HG03045 (cell line): Measurements from ENCODE around the gene EDA.

Source experiments
- ATAC-seq: cut with Tn5 transposase; IDR thresholded peaks from one replicate; pipeline ENCODE4 v1.9.1; 2021; ENCODE audit warnings: mild to moderate bottlenecking, moderate library complexity; ENCODE audit not compliant: unreplicated experiment

The EDA gene

GRCh38 chrX:70022616-70023015 lies 406.7 kb downstream of the EDA start:
- ATAC-seq, result no peak

GRCh38 chrX:70025464-70025863 lies 409.6 kb downstream of the EDA start:
- no peak for ATAC-seq

DNA sequence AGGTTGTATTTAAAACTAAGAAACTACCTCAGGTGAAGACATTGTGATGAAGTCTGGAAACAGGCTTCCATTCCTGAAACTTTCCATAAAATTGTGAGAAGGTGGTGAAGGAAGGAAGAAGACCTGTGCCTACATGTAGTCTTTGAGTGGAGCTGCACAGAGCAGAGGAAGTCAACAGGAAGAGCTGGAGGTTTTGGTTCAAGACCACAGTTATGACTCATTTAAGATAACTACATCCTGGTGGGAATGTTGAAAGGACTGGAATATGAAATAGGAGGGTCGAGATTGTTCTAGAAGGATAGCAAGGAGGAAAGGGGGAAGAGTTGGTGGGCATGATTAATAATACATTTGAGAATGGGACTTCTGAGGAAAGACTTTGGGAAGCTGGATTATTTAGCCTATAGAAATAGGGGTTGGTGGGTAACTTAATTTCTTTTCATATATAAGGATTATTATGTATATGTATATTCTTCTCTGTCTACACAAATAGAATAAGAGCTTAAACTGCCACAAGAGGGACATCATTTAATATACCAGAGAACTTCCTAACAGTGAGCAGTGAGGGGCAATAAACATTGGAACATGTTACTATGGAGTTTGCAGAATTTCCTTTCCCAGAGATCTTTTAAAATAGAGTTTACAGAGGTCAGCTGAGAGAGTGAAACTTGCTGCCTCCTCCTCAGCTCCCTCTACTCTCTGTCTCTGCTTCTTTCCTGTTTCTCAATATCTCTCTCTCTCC lies 410.4 kb downstream of the EDA start:
- ATAC-seq, result no peak

GRCh38 chrX:70026851-70027200 lies 410.9 kb downstream of the EDA start:
- ATAC-seq, result no peak

DNA sequence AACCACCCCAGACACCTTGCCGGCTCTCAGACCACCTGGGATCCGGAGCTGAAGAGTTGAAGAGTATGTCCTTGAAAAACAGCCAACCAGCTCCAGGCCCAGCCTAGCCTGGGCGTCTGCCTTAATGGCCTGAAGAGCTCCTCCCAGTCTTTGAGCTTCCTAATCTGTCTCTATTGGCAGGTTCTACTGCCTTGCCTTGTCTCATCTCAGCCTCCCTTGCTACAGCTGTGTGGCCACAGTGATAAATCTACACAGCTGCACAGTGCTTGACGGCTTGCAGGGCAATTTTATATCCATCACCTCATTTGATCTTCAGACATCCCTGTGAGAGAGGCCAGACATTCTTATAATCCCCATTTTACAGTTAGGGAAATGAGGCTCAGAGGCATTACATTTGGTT lies 413.9 kb downstream of the EDA start:
- no peak for ATAC-seq

- no peak for ATAC-seq
Observed at GRCh38 chrX:70030301-70030767, 414.4 kb downstream of the EDA start.

GRCh38 chrX:70032792-70033191 lies 416.9 kb downstream of the EDA start:
- no peak for ATAC-seq

GRCh38 chrX:70033348-70034051 lies 417.6 kb downstream of the EDA start:
- no peak for ATAC-seq

DNA sequence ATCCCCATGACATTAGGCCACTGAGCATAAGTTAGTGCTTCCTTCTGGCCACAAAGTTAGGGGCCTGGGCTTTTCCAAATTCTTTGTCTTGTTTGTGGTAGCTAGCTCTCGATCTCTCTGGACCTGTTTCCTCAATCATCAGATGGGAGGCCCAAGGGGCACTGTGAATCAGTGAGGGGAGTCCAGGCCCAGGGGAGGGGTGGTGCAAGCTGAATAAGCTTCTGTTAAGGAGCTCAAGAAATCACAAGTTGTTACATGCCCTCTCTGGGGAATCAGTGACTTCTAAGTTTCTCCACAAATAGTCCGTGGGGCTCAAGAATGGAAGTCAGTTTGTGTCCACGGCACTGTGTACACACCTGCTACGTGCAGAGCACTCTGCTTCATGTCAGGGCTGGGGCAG lies 418.7 kb downstream of the EDA start:
- no peak for ATAC-seq

DNA sequence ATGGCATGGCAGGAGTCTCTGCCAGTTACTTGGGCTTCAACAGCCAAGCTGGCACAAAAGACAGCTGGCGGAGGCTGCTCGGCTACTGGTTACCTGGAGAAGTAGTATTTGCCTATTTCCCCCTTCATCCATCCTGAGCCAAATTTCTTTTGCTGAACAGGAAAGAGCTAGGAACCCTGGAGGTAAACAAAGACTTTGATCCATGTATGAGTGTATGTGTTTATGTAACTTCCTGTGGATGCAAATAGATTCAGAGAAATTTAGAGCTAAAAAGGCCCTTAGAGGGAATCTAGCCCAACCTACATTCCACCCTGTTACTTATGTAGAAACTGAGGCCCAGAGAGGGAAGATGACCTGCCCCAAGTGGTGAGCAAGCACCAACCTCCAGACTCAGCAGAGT lies 422.6 kb downstream of the EDA start:
- ATAC-seq, result no peak

- ATAC-seq, result no peak
Observed at GRCh38 chrX:70038951-70039350, 423.0 kb downstream of the EDA start.

DNA sequence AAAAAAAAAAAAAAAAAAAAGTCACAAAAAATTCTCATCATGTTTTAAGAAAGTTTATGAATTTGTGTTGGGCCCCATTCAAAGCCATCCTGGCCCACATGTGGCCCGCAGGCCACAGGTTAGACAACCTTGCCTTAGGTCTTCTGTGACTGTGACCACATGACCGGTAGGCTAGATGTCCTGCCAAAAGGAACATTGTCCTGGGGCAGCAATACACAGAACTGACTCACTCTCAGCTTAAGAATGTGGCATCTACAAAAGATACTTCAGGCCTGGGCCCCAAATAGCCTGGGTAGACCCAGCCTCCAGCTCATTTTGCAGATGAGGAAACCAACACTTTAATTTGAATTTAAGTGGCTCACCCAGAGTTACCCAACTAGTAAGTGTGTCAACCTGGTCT lies 423.8 kb downstream of the EDA start:
- no peak for ATAC-seq

DNA sequence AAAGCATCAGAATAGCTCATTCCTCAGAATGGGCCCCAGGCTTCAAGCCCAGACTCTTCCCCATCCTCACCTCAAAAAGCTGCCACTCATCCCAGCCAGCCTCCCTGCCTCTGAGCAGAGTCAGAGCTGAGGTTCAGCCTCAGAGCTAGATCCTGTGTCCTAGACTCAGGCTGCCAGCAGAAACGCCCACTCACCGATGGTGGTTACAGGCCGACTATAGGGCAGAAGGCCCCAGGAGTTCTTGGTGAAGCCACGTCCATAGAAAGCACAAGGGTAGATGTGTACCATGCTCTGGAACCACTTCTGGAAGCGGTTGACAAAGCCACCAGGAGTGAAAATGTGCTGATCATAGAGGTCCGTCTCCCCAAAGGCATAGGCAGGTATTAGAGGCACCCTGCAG lies 426.1 kb downstream of the EDA start:
- no peak for ATAC-seq

- no peak for ATAC-seq
Observed at GRCh38 chrX:70042399-70043371, 426.8 kb downstream of the EDA start.

DNA sequence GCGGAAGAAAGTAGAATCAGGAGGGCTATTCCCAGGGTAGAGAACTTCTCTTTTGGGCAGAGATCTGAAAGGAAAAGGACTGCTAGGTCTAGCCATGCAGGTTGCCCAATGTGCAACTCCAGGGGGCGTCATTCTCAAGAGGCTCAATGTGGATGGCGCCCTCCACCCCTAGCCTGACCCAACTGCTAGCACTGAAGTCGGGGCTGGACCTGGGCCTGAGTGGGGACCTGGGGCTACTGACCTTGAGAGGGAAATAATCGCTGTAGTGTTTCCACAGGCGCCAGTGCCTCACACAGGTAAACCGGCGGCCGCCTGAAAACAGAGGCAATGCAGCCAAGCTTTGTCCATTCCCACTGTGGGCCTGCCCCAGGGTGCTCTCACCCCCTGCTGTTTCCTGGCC lies 427.8 kb downstream of the EDA start:
- ATAC-seq, result no peak

DNA sequence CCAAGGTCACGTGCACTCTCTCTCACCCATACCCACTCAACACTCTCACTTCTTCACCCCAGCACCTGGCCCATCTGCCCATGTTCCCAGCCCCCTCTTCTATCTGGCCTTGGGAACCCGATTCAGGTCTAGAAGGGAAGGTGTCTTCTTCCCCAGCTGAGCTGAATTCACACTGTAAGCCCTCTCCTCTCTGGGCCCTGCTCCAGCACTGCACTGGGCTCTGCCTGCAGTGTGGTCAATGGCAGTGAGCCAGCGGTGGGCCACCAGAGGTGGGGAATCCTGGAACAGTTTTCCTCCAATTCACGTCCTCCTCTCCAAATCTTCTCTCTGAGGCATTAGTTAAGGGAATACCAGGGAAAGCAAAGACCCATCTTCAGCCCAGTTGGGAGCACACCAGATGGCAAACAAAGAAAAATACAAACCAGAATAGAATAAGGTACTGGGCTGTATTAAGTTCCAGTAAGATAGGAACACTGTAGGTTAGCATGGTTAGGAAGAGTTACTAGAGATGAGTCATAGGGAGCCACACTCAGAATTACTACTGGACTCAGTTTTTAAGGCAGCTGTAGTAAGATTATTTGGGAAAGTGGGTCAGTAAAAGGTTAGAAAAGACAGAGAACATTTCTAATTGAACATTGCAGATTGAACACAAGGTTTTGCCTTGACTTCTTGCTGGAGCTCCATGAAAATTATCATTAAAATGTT lies 428.8 kb downstream of the EDA start:
- ATAC-seq, result no peak

DNA sequence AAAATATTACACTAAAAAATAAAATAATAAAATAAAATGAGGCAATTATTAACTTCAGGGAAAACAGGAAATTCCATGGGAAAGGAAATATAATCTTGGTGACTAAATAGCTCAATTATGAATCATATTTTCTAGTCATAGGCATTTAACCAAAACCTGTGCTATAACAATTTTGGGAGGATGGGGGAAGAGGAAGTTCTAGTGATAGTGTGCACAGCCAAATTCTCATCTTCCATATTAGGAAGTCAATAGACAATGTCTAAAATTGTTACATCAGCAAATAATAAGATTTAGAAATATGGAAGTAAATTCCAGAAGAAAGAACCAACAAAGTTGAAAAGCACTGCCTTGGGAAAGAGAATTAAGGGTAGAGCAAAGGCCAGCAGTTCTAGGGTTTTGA lies 431.1 kb downstream of the EDA start:
- no peak for ATAC-seq

DNA sequence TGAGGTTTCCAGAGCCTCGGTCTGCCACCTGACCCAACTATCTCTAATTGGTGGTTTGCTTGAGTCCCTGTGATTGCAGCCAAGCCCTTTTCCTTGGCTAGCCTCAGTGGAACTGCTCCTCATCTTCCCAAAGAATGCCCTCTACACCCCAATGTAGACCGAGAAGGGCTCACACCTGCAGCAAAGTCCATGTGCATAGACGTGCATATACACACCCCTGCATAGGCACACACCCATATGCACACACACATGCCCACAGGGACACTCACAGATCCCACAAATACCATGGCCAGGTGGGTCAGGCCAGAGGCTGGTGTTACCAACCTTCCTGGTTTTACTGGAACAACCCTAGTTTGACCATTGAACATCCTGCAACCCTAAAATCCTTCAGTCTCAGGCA lies 433.5 kb downstream of the EDA start:
- no peak for ATAC-seq

DNA sequence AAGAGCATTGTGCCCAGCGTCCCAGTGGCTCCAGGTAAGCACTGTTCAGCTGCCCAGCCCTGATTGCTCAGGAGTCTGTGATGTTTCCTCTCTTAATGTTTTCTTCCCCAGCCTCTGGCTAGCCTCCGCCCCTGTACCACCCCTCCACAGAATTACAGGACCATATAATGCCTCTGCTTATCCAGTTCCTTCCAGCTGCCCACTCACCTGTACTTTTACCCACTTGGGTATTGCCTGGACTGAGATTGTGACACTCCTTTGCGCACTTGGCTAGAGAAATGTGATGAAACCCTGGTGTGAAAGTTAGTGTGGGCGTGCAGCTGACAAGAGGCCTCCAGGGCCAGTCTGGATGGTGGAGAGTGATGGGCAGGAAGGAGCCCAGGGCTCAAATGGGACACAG lies 434.0 kb downstream of the EDA start, which contains the start of gene AWAT2:
Gene AWAT2 (minus strand): TSS at position 14 of the 400 bp plus-strand sequence. CDS start 6 bp downstream, at position 8.
- ATAC-seq, result no peak

DNA sequence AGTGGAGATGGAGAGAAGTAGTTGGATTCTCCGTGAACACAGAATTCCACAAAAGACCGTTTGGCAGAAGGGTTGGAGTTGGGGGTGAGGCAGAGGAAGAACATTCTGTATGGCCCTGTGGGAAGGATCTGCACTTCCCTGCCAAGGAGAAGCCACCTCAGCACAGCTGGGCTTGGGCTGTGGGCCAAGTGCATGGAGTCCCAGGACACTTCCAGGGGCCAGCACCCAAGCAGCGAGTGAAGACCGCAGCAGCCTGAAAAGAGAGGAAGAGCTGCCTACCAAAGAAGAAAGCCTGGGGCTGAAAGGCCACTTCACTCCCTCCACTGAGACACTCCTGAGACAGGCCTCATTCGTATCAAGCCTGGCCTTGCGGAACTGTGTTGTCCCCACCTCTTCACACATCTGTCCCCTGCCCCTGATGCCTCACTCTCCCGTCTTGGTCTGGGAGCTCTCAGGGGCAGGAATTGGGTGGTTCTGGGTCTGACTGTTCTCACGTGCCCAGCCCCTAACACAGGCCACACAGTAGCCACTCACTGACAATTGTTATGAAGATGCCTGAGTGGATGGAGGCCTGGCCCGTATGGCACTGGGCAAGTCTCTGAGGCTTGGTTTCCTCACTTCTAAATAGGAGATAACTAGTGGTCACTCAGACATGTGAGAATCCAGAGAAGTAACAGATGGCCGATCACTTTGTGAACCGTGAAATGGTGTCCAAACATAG lies 437.1 kb downstream of the EDA start:
- no peak for ATAC-seq
